GM10248 (cell line): ENCODE measurements around the gene SNX32.
A peak's percentile ranks its signal among the peaks of the same experiment; 100 is the strongest.

Source experiments
- CTCF ChIA-PET: fragments of 300-600 bp; sonication (Branson Sonifier 250); formaldehyde crosslinking; extraction: SDS; loops from one replicate; lab custom pipeline; 2021; ENCODE audit warnings: antibody characterized with exemption; lab: Yijun Ruan, JAX
- POLR2A ChIA-PET: fragments of 350-650 bp; sonication (Branson Sonifier 250); formaldehyde crosslinking; extraction: SDS; loops from one replicate; lab custom pipeline; 2020; ENCODE audit warnings: antibody characterized with exemption; lab: Yijun Ruan, JAX
- DNase-seq: peaks from one replicate; pipeline ENCODE4 v3.0.0; 2012; ENCODE audit errors: extremely low spot score
- TF ChIP-seq, protein P1 (sequence below): IDR thresholded peaks from 2 replicates; pipeline ENCODE4 v1.5.1; 2012; ENCODE audit warnings: mild to moderate bottlenecking, low read depth; ENCODE audit errors: extremely low read depth, missing control alignments, control extremely low read depth

Gene SNX32

GRCh38 chr11:65788821-65789220 is 44.9 kb upstream of the SNX32 start:
- DNase-seq: no peak
- TF ChIP-seq, protein P1, sequence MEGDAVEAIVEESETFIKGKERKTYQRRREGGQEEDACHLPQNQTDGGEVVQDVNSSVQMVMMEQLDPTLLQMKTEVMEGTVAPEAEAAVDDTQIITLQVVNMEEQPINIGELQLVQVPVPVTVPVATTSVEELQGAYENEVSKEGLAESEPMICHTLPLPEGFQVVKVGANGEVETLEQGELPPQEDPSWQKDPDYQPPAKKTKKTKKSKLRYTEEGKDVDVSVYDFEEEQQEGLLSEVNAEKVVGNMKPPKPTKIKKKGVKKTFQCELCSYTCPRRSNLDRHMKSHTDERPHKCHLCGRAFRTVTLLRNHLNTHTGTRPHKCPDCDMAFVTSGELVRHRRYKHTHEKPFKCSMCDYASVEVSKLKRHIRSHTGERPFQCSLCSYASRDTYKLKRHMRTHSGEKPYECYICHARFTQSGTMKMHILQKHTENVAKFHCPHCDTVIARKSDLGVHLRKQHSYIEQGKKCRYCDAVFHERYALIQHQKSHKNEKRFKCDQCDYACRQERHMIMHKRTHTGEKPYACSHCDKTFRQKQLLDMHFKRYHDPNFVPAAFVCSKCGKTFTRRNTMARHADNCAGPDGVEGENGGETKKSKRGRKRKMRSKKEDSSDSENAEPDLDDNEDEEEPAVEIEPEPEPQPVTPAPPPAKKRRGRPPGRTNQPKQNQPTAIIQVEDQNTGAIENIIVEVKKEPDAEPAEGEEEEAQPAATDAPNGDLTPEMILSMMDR: no peak
- POLR2A ChIA-PET: no interaction called here
- CTCF ChIA-PET: interaction anchor here (1.0 to 7.9 kb wide), 5 partner anchors 9 to 29 kb away, joined by 3 to 80 read pairs (median 5); partner anchors contain the start of gene AP5B1

GRCh38 chr11:65789230-65790103 is 44.3 kb upstream of the SNX32 start:
- ChIA-PET POLR2A (no interaction called here), CTCF (interaction anchor here (1.0 to 7.9 kb wide), 8 partner anchors 8 to 45 kb away, joined by 3 to 80 read pairs (median 4); partner anchors contain the start of gene AP5B1)
- TF ChIP-seq, protein P1: no peak
- DNase-seq: no peak

- no peak for DNase-seq
- ChIA-PET POLR2A (no interaction called here), CTCF (interaction anchor here (1.0 to 7.9 kb wide), 7 partner anchors 8 to 67 kb away, joined by 3 to 80 read pairs (median 3); partner anchors contain the start of gene AP5B1)
- TF ChIP-seq, protein P1: no peak
Observed at GRCh38 chr11:65790104-65790901, 43.5 kb upstream of the SNX32 start.

DNA sequence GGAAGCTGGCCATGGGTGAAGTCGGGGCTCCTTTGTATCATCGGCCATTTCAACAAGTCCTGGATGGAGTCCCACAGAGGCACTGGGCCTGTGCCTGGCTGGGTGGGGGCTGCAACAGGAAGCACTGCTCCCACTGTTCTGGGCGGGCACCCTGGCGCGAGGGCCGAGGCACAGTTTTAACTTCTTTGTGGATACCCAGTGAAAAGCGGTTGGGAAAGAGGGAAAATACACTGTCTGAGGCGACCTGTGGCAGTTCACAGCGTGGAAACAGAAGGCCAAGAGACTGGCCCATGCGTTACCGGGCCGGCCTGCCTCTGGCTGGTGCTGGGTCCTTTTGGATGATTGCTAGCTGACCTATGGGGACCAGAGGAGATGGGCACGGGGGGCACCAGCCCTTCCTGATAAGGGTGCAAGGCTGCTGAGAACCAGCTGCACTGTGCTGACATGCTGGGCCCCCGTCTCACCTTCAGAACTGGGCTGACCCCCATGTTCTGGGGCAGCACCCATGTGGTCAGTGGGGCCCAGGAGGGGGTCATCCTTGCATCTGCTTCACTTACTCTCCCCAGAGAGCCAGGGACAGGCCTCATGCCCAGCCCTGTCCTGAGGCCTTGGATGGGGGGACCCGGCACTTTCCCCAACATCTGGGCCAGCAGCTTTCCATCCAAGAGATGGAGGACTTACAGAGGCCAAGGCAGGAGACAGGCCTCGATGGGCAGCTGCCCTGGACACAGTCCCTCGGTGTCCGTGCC is 42.7 kb upstream of the SNX32 start:
- DNase-seq: no peak
- ChIA-PET CTCF (interaction anchor here (1.1 to 7.9 kb wide), 9 partner anchors 11 to 68 kb away, joined by 3 to 80 read pairs (median 5); partner anchors contain the start of gene AP5B1), POLR2A (interaction anchor here (1.0 kb wide), 1 partner anchor 71 kb away, joined by 3 read pairs; the partner anchor contains the start of gene RNASEH2C)
- TF ChIP-seq, protein P1: no peak

- CTCF ChIA-PET: interaction anchor here (1.2 to 7.9 kb wide), 6 partner anchors 11 to 69 kb away, joined by 3 to 80 read pairs (median 8); partner anchors contain the start of gene AP5B1
- TF ChIP-seq, protein P1: no peak
- peak; percentile 82 for DNase-seq
- POLR2A ChIA-PET: interaction anchor here (1.0 kb wide), 1 partner anchor 71 kb away, joined by 3 read pairs; the partner anchor contains the start of gene RNASEH2C
Observed at GRCh38 chr11:65791719-65792213, 42.0 kb upstream of the SNX32 start.
